Measurements from ENCODE around the gene DRC7.
A peak's percentile ranks its signal among the peaks of the same experiment; 100 is the strongest.
"Not testable (repeated sequence)": the region's sequence is repeated elsewhere in the genome, so short reads cannot be mapped to it uniquely, and the experiment has no call there.

DRC7 gene

GRCh38 chr16:57695680-57696069 lies 1.1 kb downstream of the DRC7 start:
- no peak for DNase-seq

GRCh38 chr16:57696240-57696639 lies 1.6 kb downstream of the DRC7 start:
- DNase-seq = no peak

GRCh38 chr16:57697896-57698537 lies 3.4 kb downstream of the DRC7 start:
- DNase-seq = no peak

- no peak for DNase-seq
Measured at GRCh38 chr16:57698812-57699405, 4.3 kb downstream of the DRC7 start.

GRCh38 chr16:57699481-57699880 lies 4.9 kb downstream of the DRC7 start:
- DNase-seq = no peak

- DNase-seq = no peak
Measured at GRCh38 chr16:57699899-57700298, 5.3 kb downstream of the DRC7 start.

- DNase-seq = no peak
Measured at GRCh38 chr16:57700781-57701551, 6.4 kb downstream of the DRC7 start.

GRCh38 chr16:57701759-57702371 lies 7.3 kb downstream of the DRC7 start:
- DNase-seq = no peak

GRCh38 chr16:57703416-57704010 lies 8.9 kb downstream of the DRC7 start:
- DNase-seq = no peak

GRCh38 chr16:57704011-57704904 lies 9.7 kb downstream of the DRC7 start:
- DNase-seq = no peak

- no peak for DNase-seq
Measured at GRCh38 chr16:57704905-57705852, 10.6 kb downstream of the DRC7 start.

- DNase-seq = no peak
Measured at GRCh38 chr16:57706717-57707116, 12.1 kb downstream of the DRC7 start.

- DNase-seq = no peak
Measured at GRCh38 chr16:57707331-57707730, 12.7 kb downstream of the DRC7 start.

GRCh38 chr16:57708168-57708567 lies 13.6 kb downstream of the DRC7 start:
- no peak for DNase-seq

- DNase-seq = no peak
Measured at GRCh38 chr16:57709663-57710062, 15.1 kb downstream of the DRC7 start.

GRCh38 chr16:57711346-57711745 lies 16.7 kb downstream of the DRC7 start:
- DNase-seq = peak; percentile 98

GRCh38 chr16:57711993-57712392 lies 17.4 kb downstream of the DRC7 start:
- DNase-seq = peak; percentile 78

GRCh38 chr16:57712569-57712968 lies 18.0 kb downstream of the DRC7 start:
- DNase-seq = not testable (repeated sequence)

GRCh38 chr16:57713596-57713995 lies 19.0 kb downstream of the DRC7 start:
- no peak for DNase-seq

GRCh38 chr16:57714047-57714446 lies 19.4 kb downstream of the DRC7 start:
- no peak for DNase-seq

GRCh38 chr16:57720142-57720575 lies 25.6 kb downstream of the DRC7 start:
- no peak for DNase-seq

Measured in NCI-H2171 treated with DMSO at 0.1 percent for 48 hours (cell line).